Esophagus muscularis mucosa (tissue), 4 donors: ENCODE measurements around the gene TLNRD1. TPM values are rescaled to one million over a fixed set of nuclear protein-coding genes. Genes with fewer than 3 reads are reported as not detected.

Experiments used
- DNase-seq: peaks from one replicate; pipeline ENCODE4 v3.0.0-alpha.2; 2017; ENCODE audit errors: extremely low spot score
- H3K27ac ChIP-seq, 4 donors: fragments of 200-600 bp; sonication (generic); replicated peaks in 1 of 4; 1 replicate in 3 of 4; 2 replicates in 1 of 4; pipeline ENCODE4 v1.5.1; 2016 to 2019; ENCODE audit warnings: mild to moderate bottlenecking in 1 of 4
- H3K27me3 ChIP-seq, 4 donors: fragments of 200-600 bp; sonication (generic); one replicate each; pipeline versions ENCODE4 v1.5.1 to v1.6.0; 2016 to 2019
- H3K36me3 ChIP-seq, 4 donors: fragments of 200-600 bp; sonication (generic); one replicate each; pipeline ENCODE4 v1.5.1; 2016 to 2019
- H3K4me1 ChIP-seq, 4 donors: fragments of 200-600 bp; sonication (generic); one replicate each; pipeline ENCODE4 v1.5.1; 2016 to 2019
- H3K4me3 ChIP-seq, 4 donors: fragments of 200-600 bp; sonication (generic); 1 replicate in 2 of 4; 2 replicates in 2 of 4; pipeline ENCODE4 v1.5.1; 2016 to 2019; ENCODE audit warnings: mild to moderate bottlenecking in 4 of 4, moderate library complexity in 1 of 4
- H3K9me3 ChIP-seq, 4 donors: fragments of 200-600 bp; sonication (generic); 1 replicate in 3 of 4; 2 replicates in 1 of 4; pipeline ENCODE4 v1.5.1; 2016 to 2019
- CTCF ChIP-seq, 3 experiments: fragments of 200-600 bp in 2 of 3; fragments of 450-650 bp in 1 of 3; sonication (generic) in 2 of 3; IDR thresholded peaks; one replicate each; pipeline ENCODE4 v1.5.1; 2017 to 2019; ENCODE audit warnings: antibody characterized with exemption in 3 of 3, mild to moderate bottlenecking in 2 of 3, moderate library complexity in 1 of 3
- EP300 ChIP-seq: sonication (generic); formaldehyde crosslinking; IDR thresholded peaks from one replicate; pipeline ENCODE4 v1.6.1; 2017; ENCODE audit warnings: antibody characterized with exemption
- POLR2A ChIP-seq: fragments of 450-650 bp; IDR thresholded peaks from one replicate; pipeline ENCODE4 v1.6.1; 2017; ENCODE audit warnings: antibody characterized with exemption, moderate library complexity, mild to moderate bottlenecking, low read depth
- POLR2AphosphoS5 ChIP-seq, 2 donors: sonication (generic); formaldehyde crosslinking; IDR thresholded peaks; one replicate each; pipeline ENCODE4 v1.6.1; 2017; ENCODE audit warnings: antibody characterized with exemption in 2 of 2
- WGBS: methylation state at CpG from one replicate; pipeline ENCODE4 v1.1.5; 2018; 5-methylcytosine and 5-hydroxymethylcytosine counted together
- intact Hi-C: fragments of 100-400 bp; cut with DNase I; formaldehyde crosslinking; loops from one replicate; pipeline ENCODE4 v1.15.1; 2023
- total RNA-seq, 4 donors: library from RNA; depleted of rRNA; stranded (reverse); fragments of >200 nt; gene quantifications; one replicate each; pipeline versions ENCODE4 v1.1.0 to v1.2.1, GENCODE V29; 2016

The TLNRD1 gene
- total RNA-seq, 4 donors from 2014 or later = 15.8 to 45.7 (median 33.1) TPM

GRCh38 chr15:81011593-81011992 lies 10.9 kb downstream of the TLNRD1 start:
- H3K9me3 ChIP-seq = no peaks in the 10 kb centered on the region
- peaks cover 19 to 45% (median 32%) of the 10 kb centered on the region in 4 donors for H3K4me1 ChIP-seq
- no peaks in the 10 kb centered on the region for H3K27me3 ChIP-seq
- no peaks in the 10 kb centered on the region for H3K36me3 ChIP-seq
- H3K4me3 ChIP-seq = no peak overlapping the region
- intact Hi-C loops = no loop called here
- H3K27ac ChIP-seq = no peak overlapping the region
- no peak for TF ChIP-seq POLR2AphosphoS5 (IDR thresholded peaks at IDR 0.05)
- TF ChIP-seq POLR2A = no peak
- no peak for TF ChIP-seq EP300
- TF ChIP-seq CTCF (IDR thresholded peaks at IDR 0.05) = no peak
- DNase-seq = no peak

GRCh38 chr15:81012588-81012987 lies 11.9 kb downstream of the TLNRD1 start:
- Histone ChIP-seq H3K27ac (no peak overlapping the region), H3K9me3 (no peaks in the 10 kb centered on the region), H3K27me3 (no peaks in the 10 kb centered on the region), H3K36me3 (no peaks in the 10 kb centered on the region), H3K4me3 (no peak overlapping the region), H3K4me1 (peaks cover 20 to 45% (median 30%) of the 10 kb centered on the region in 4 donors)
- no peak for DNase-seq
- intact Hi-C loops = no loop called here
- TF ChIP-seq POLR2A (no peak), CTCF (IDR thresholded peaks at IDR 0.05) (no peak), EP300 (no peak), POLR2AphosphoS5 (IDR thresholded peaks at IDR 0.05) (no peak)
- 67% methylated on average over 1 of the region's 2 CpGs for WGBS

- intact Hi-C loops = no loop called here
- Histone ChIP-seq H3K27ac (no peak overlapping the region), H3K4me1 (peaks cover 20 to 45% (median 30%) of the 10 kb centered on the region in 4 donors), H3K9me3 (no peaks in the 10 kb centered on the region), H3K27me3 (no peaks in the 10 kb centered on the region), H3K36me3 (no peaks in the 10 kb centered on the region), H3K4me3 (no peak overlapping the region)
- TF ChIP-seq EP300 (no peak), POLR2AphosphoS5 (IDR thresholded peaks at IDR 0.05) (no peak), POLR2A (no peak), CTCF (IDR thresholded peaks at IDR 0.05) (no peak)
- 90% methylated on average over 4 of the region's 4 CpGs for WGBS
- DNase-seq = no peak
Measured at GRCh38 chr15:81013396-81013929, 12.7 kb downstream of the TLNRD1 start.

- WGBS = 93% methylated on average over 8 of the region's 9 CpGs
- intact Hi-C loops = no loop called here
- Histone ChIP-seq H3K4me3 (no peak overlapping the region), H3K27ac (peak overlapping the region in 1 of 4 donors; percentile 21), H3K36me3 (no peaks in the 10 kb centered on the region), H3K27me3 (no peaks in the 10 kb centered on the region), H3K4me1 (peaks cover 20 to 45% (median 30%) of the 10 kb centered on the region in 4 donors), H3K9me3 (no peaks in the 10 kb centered on the region)
- TF ChIP-seq POLR2A (no peak), POLR2AphosphoS5 (IDR thresholded peaks at IDR 0.05) (no peak), CTCF (IDR thresholded peaks at IDR 0.05) (no peak)
- DNase-seq = no peak
Measured at GRCh38 chr15:81014446-81015093, 13.8 kb downstream of the TLNRD1 start.
